Measurements from ENCODE around the gene GPC6. TPM values are rescaled to one million over a fixed set of nuclear protein-coding genes. Genes with fewer than 3 reads are reported as not detected.

GPC6 gene
- polyA plus RNA-seq, 1 donor (not counting 4 experiments of a cell fraction or from before 2014, with no cell fraction given), result 0.42 TPM

GRCh38 chr13:93753639-93754038, 527.0 kb downstream of the GPC6 start:
- no peaks in the 10 kb centered on the region for H3K36me3 ChIP-seq (ENCODE audit: control insufficient read depth in 2 of 2, extremely low read depth in 1 of 2, insufficient read depth in 2 of 2, low read length in 2 of 2)
- H3K9me3 ChIP-seq (ENCODE audit: control insufficient read depth, low read depth, low read length), result no peaks in the 10 kb centered on the region
- no peaks in the 10 kb centered on the region for H3K79me2 ChIP-seq (ENCODE audit: control insufficient read depth, insufficient read depth, low read length)
- FAIRE-seq (no peak), DNase-seq (ENCODE audit: low read depth, low spot score) (no peak)
- TF ChIP-seq CTCF (optimal IDR thresholded peaks at IDR 0.05 in 1 of 3, IDR thresholded peaks at IDR 0.05 in 1 of 3, conservative IDR thresholded peaks at IDR 0.05 in 1 of 3; ENCODE audit: extremely low read depth in 1 of 3, insufficient read depth in 2 of 3, low read length in 3 of 3) (no peak), EZH2 (IDR thresholded peaks at IDR 0.05; ENCODE audit: low read length) (no peak)
- no peaks in the 10 kb centered on the region for H4K20me1 ChIP-seq (ENCODE audit: control insufficient read depth, extremely low read depth, insufficient read depth, low read length)
- H3K27me3 ChIP-seq (ENCODE audit: control insufficient read depth, extremely low read depth, insufficient read depth, low read length), result no peaks in the 10 kb centered on the region
- H3K9me1 ChIP-seq (ENCODE audit: control insufficient read depth, extremely low read depth, insufficient read depth, low read length), result no peaks in the 10 kb centered on the region
- no peak overlapping the region for H2AFZ ChIP-seq (ENCODE audit: control insufficient read depth, low read length)
- dilution Hi-C loops (cut with MboI; ENCODE audit: extremely low pct_ligation_motif_present, low sequenced_read_pairs), result no loop called here
- H3K4me3 ChIP-seq (ENCODE audit: control insufficient read depth in 2 of 3, extremely low read depth in 1 of 3, insufficient read depth in 2 of 3, low read depth in 1 of 3, low read length in 3 of 3), result no peak overlapping the region
- H3K9ac ChIP-seq (ENCODE audit: control insufficient read depth, extremely low read depth, insufficient read depth, low read length), result no peak overlapping the region
- no peaks in the 10 kb centered on the region for H3K4me1 ChIP-seq (ENCODE audit: control insufficient read depth, extremely low read depth, insufficient read depth, low read length)
- H3K4me2 ChIP-seq (ENCODE audit: control insufficient read depth, extremely low read depth, insufficient read depth, low read depth, low read length), result no peak overlapping the region
- H3K27ac ChIP-seq (ENCODE audit: control insufficient read depth, insufficient read depth, low read length), result no peak overlapping the region

GRCh38 chr13:93755341-93755740, 528.7 kb downstream of the GPC6 start:
- no peaks in the 10 kb centered on the region for H3K9me1 ChIP-seq (ENCODE audit: control insufficient read depth, extremely low read depth, insufficient read depth, low read length)
- TF ChIP-seq CTCF (optimal IDR thresholded peaks at IDR 0.05 in 1 of 3, IDR thresholded peaks at IDR 0.05 in 1 of 3, conservative IDR thresholded peaks at IDR 0.05 in 1 of 3; ENCODE audit: extremely low read depth in 1 of 3, insufficient read depth in 2 of 3, low read length in 3 of 3), result no peak
- TF ChIP-seq EZH2 (IDR thresholded peaks at IDR 0.05; ENCODE audit: low read length), result no peak
- dilution Hi-C loops (cut with MboI; ENCODE audit: extremely low pct_ligation_motif_present, low sequenced_read_pairs), result no loop called here

More at GRCh38 chr13:93755341-93755740, 528.7 kb downstream of the GPC6 start:
- Histone ChIP-seq H3K27ac (ENCODE audit: control insufficient read depth, insufficient read depth, low read length) (no peak overlapping the region), H3K4me3 (ENCODE audit: control insufficient read depth in 2 of 3, extremely low read depth in 1 of 3, insufficient read depth in 2 of 3, low read depth in 1 of 3, low read length in 3 of 3) (no peak overlapping the region), H3K9ac (ENCODE audit: control insufficient read depth, extremely low read depth, insufficient read depth, low read length) (no peak overlapping the region), H3K27me3 (ENCODE audit: control insufficient read depth, extremely low read depth, insufficient read depth, low read length) (no peaks in the 10 kb centered on the region), H4K20me1 (ENCODE audit: control insufficient read depth, extremely low read depth, insufficient read depth, low read length) (no peaks in the 10 kb centered on the region), H3K4me2 (ENCODE audit: control insufficient read depth, extremely low read depth, insufficient read depth, low read depth, low read length) (no peak overlapping the region), H2AFZ (ENCODE audit: control insufficient read depth, low read length) (no peak overlapping the region), H3K36me3 (ENCODE audit: control insufficient read depth in 2 of 2, extremely low read depth in 1 of 2, insufficient read depth in 2 of 2, low read length in 2 of 2) (no peaks in the 10 kb centered on the region), H3K79me2 (ENCODE audit: control insufficient read depth, insufficient read depth, low read length) (no peaks in the 10 kb centered on the region), H3K9me3 (ENCODE audit: control insufficient read depth, low read depth, low read length) (no peaks in the 10 kb centered on the region), H3K4me1 (ENCODE audit: control insufficient read depth, extremely low read depth, insufficient read depth, low read length) (no peaks in the 10 kb centered on the region)
- FAIRE-seq (no peak), DNase-seq (ENCODE audit: low read depth, low spot score) (no peak)

All from keratinocyte (primary cell).